GM18498 (cell line): ENCODE results near the gene MBNL1.

Experiments used
- ATAC-seq: cut with Tn5 transposase; IDR thresholded peaks from one replicate; pipeline ENCODE4 v1.9.1; 2021; ENCODE audit warnings: mild to moderate bottlenecking, moderate library complexity; ENCODE audit not compliant: unreplicated experiment

MBNL1 gene

GRCh38 chr3:152251916-152252315 is 16.8 kb upstream of the MBNL1 start:
- no peak for ATAC-seq

GRCh38 chr3:152252755-152253154 is 16.0 kb upstream of the MBNL1 start:
- no peak for ATAC-seq

- ATAC-seq = no peak
Measured at GRCh38 chr3:152253514-152253913, 15.2 kb upstream of the MBNL1 start.

- peak; percentile 39 for ATAC-seq
Measured at GRCh38 chr3:152254041-152254440, 14.7 kb upstream of the MBNL1 start.

GRCh38 chr3:152255290-152255689 is 13.4 kb upstream of the MBNL1 start:
- ATAC-seq = no peak

GRCh38 chr3:152256851-152257562 is 11.7 kb upstream of the MBNL1 start:
- ATAC-seq = no peak

- ATAC-seq = peak; percentile 79
Measured at GRCh38 chr3:152257563-152258035, 11.1 kb upstream of the MBNL1 start.

- ATAC-seq = peak; percentile 39
Measured at GRCh38 chr3:152258448-152259393, 10.0 kb upstream of the MBNL1 start.

- ATAC-seq = no peak
Measured at GRCh38 chr3:152259468-152259867, 9.3 kb upstream of the MBNL1 start.

- ATAC-seq = no peak
Measured at GRCh38 chr3:152260026-152260425, 8.7 kb upstream of the MBNL1 start.

- no peak for ATAC-seq
Measured at GRCh38 chr3:152260529-152260928, 8.2 kb upstream of the MBNL1 start.

- ATAC-seq = no peak
Measured at GRCh38 chr3:152261329-152261728, 7.4 kb upstream of the MBNL1 start.

GRCh38 chr3:152263711-152264110 is 5.0 kb upstream of the MBNL1 start:
- ATAC-seq = no peak

GRCh38 chr3:152264378-152264777 is 4.4 kb upstream of the MBNL1 start:
- no peak for ATAC-seq

- no peak for ATAC-seq
Measured at GRCh38 chr3:152266221-152266995, 2.3 kb upstream of the MBNL1 start.

GRCh38 chr3:152267831-152268554 is 736 bp upstream of the MBNL1 start:
- ATAC-seq = no peak

GRCh38 chr3:152269056-152269830 is 514 bp downstream of the MBNL1 start:
- ATAC-seq = peak; percentile 68

- no peak for ATAC-seq
Measured at GRCh38 chr3:152269831-152270734, 1.4 kb downstream of the MBNL1 start.

- ATAC-seq = no peak
Measured at GRCh38 chr3:152270937-152271336, 2.2 kb downstream of the MBNL1 start.
